ELF-1 (cell line): ENCODE results near the gene SLC7A6OS.

Experiments used
- DNase-seq: peaks from one replicate; pipeline ENCODE4 v3.0.0-alpha.2; 2016; ENCODE audit warnings: low read depth, low spot score

The SLC7A6OS gene

DNA sequence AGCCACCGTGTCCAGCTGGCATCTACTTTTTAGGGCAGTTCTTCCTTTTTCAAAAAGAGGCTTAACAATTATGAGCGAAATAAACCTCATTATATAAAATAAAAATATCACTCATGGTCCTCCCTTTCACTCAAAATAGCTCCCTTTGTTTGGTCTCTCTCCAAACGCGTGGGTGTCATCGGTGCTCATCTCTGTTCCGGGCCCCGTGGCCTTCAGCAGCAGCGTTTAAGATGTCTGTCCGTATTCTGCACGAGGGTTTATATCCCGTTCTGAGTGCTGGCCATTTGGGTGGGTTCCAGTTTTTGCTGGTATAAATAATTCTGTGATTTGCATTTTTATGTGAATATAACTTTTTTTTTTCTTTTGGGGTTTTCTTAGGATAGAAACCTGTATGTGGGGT, 33.5 kb upstream of the SLC7A6OS start:
- DNase-seq = no peak

- DNase-seq = no peak
Observed at GRCh38 chr16:68343137-68343536, 32.4 kb upstream of the SLC7A6OS start.

DNA sequence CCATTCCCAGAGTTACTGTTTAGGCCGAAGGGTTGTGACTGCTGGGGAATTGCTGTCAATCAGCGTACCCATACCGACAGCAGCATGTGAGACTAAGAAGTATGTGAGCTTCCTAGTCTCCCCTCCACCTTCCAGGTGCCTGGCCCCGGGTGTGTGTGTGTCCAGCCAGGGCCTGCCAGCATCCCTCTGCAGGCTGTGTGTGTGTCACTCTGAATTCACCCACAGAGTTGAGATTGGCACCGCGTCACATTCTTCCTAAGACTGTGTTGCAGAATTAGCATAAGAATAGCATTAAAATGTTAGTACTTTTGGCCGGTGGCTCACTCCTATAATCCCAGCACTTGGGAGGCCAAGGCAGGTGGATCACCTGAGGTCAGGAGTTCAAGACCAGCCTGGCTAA, 31.9 kb upstream of the SLC7A6OS start:
- no peak for DNase-seq

DNA sequence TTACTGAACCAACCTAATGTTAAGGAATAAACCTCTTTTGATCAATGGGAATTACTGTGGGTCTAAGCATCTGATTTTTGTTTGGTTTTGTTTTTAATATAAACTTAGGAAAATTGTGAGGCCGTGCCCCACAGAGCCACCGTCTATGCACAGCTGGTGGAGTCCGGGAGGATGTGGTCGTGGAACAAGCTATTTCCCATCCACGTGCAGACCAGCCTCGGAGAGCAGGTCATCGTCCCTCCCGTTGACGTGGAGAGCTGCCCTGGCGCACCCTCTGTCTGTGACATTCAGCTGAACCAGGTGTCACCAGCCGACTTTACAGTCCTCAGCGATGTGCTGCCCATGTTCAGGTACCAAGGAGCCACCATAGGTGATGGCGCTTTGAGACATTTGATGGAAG, 28.5 kb upstream of the SLC7A6OS start:
- DNase-seq = no peak

- DNase-seq = no peak
Observed at GRCh38 chr16:68338326-68339119, 27.8 kb upstream of the SLC7A6OS start.

DNA sequence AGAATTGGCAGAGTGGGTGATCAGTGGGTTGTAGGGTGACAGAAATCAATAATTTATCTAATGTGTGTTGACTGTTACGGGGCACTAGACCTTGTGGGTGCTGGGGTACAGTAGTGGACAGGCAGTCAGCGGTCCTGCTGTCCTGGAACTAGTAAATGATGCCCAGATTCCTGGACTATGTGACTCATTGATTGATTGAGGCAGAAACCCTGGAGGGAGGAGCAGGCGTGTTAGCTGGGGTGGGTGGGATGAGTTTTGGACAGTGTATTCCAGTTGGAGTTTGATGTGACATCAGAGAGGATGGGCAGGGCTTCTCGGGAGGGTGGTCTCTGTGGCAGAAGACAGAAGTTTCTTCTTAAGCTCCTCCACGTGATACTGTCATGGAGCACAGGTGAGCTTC, 24.4 kb upstream of the SLC7A6OS start:
- no peak for DNase-seq

DNA sequence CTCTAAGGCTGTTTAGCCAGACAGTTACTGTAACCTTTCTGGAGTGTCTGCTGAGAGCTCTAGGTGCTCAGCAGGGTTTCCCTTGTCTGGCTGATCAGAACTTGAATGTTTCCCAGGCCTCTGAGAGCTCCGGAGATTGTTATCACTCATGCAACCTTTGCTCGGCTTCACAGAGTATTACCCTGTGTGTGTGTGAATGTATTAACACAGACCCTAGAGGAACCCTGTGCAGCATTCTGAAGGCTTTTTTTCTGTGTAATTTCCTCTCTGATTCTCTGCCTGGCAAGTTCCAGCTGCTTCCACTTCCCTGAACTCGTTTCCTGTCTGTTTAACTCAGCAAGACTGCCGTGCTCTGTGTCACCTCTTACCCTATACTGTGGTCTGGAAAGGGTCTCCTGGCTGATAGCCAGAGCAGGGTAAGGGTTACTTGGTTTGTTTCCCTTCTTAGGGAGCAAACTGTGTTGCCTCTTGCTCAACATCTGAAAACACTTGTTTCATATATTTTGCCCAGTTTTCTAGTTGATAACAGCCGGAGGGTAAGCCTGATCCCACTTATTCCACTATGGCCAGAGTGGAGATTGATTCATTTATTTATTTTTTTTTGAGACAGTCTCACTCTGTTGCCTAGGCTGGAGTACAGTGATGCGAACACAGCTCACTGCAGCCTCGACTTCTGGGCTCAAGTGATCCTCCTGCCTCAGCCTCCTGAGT, 21.8 kb upstream of the SLC7A6OS start:
- DNase-seq = peak; percentile 21

DNA sequence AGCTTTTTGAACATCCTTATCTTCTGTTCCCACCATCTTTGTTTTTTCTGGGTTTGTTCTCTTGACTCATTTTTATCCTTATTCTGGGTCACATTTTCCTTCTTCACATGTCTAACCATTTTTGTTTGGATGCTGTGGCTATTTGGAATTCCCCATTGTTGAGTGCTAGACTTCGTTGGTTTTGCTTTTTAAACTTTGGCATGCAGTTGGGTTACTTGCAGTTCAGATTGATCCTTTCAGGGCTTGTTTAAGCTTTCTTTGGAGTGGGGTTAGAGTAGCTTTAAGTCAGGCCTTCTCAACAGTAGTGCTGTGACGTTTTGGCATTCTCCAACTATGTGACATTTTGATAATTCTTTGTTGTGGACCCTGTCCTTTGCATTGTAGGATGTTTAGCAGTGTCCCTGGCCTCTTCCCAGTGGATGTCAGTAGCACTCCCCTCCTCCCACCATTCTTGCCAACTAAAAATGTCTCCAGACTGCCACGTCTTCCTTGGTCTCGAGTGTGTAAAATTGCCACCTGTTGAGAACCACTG, 21.2 kb upstream of the SLC7A6OS start:
- no peak for DNase-seq

DNA sequence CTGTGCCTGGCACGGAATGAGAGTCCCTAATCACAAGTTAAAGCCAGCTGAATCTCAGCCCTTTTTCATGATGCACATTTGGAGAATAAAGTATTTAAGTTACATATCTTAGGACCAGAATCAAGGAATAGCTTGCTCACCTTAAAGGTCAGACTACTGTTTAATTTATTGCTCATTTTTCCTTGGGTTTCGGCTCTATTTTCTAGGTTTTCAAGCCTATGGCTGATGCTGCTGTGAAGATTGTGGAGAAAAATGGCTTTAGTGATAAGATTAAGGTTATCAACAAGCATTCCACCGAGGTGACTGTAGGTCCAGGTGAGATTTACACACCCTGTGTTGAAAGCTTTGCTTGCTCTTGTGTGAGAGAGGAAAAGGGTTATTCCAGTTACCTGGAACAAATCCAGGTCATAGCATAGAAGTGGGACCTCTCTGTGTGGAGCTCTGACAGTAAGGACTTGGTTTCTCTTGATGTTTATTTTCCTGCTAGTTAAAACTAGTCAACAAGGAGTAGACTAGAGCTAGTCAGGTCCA, 18.2 kb upstream of the SLC7A6OS start:
- no peak for DNase-seq

DNA sequence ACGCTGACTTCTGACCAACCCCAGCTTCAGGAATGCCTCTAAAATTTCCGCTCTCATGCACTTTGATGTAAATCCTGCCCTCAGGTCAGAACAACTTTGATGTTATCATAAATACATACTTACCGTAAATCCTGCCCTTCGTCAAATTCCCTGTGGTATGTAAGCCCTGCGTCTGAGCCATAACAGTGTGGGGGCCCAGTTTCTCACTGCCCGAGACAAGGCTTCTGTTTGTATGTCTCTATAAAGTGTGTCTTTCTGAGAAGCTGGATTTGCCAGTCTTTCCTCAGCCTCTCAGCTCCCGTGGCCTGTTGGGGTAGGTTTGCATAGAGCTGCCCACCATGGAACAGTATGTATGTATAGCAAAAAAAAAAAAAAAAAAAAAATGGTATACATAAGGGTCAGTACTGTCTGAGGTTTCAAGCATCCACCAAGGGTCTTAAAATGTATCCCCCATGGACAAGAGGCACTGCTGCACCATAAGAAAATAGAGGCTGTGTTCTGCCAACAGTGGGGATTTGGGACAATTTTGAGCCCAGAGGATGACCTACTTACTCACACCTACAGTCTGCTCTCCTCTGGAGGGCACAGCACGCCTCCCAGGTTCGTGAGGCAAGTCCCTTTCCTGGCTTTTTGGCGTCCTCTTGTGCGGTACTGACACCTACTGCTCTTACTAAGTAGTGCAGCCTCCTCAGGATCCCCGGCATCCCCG, 17.6 kb upstream of the SLC7A6OS start:
- peak; percentile 92 for DNase-seq

DNA sequence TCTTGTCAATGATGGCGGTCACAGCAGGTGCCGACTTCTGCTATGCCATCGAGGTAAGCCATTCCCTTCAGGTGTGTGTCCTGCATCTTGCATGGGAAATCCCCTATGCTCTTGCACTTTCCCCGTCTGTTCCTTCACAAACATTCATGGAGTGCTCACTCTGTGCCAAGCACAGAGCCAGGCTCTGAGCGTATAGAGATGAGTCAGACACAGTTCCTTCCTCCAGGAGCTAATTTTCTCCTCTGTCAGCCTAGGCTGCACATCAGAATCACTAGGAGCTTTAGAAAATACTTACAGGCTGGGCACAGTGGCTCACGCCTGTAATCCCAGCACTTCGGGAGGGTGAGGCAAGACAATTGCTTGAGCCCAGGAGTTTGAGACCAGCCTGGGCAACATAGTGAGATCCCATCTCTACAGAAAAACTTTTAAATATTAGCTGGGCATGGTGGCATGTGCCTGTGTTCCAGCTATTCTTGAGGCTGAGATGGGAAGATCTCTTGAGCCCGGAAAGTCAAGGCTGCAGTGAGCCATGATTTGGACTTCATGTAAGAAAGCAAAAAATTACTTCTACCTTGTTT, 14.1 kb upstream of the SLC7A6OS start:
- DNase-seq = no peak

- DNase-seq = no peak
Observed at GRCh38 chr16:68324336-68324735, 13.6 kb upstream of the SLC7A6OS start.

- peak; percentile 36 for DNase-seq
Observed at GRCh38 chr16:68319185-68319908, 8.6 kb upstream of the SLC7A6OS start.

GRCh38 chr16:68313116-68313515, 2.4 kb upstream of the SLC7A6OS start:
- DNase-seq = no peak

GRCh38 chr16:68310437-68310773, 341 bp downstream of the SLC7A6OS start:
- no peak for DNase-seq

- no peak for DNase-seq
Observed at GRCh38 chr16:68309799-68310198, 947 bp downstream of the SLC7A6OS start.

DNA sequence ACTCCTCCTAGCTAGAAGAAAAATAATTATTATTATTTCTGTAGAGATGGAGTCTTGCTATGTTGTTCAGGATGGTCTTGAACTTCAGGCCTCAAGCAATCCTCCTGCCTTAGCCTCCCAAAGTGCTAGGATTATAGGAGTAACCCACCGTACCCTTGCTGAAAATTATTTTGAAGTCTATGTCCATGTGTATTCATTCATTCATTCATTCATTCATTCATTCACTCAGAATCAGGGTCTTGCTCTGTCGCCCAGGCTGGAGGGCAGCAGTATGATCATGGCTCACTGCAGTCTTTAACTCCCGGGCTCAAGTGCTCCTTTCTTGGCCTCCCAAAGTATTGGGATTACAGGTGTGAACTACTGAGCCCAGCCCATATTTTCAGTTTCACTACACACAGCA, 4.1 kb downstream of the SLC7A6OS start:
- no peak for DNase-seq

GRCh38 chr16:68300734-68301459, 9.8 kb downstream of the SLC7A6OS start:
- DNase-seq = no peak

GRCh38 chr16:68299571-68300453, 10.9 kb downstream of the SLC7A6OS start:
- DNase-seq = no peak
